Right atrium auricular region (tissue), 2 donors: ENCODE data around the gene USH1C. TPM values are rescaled to one million over a fixed set of nuclear protein-coding genes. Genes with fewer than 3 reads are reported as not detected.

ENCODE experiments used
- DNase-seq: peaks from one replicate; pipeline ENCODE4 v3.0.0-alpha.2; 2019; ENCODE audit warnings: low spot score
- H3K27ac ChIP-seq, 2 donors: fragments of 200-600 bp; sonication (generic); 1 replicate in 1 of 2; 2 replicates in 1 of 2; pipeline ENCODE4 v1.5.1; 2016 to 2019
- H3K27me3 ChIP-seq, 2 donors: fragments of 200-600 bp; sonication (generic); one replicate each; pipeline versions ENCODE4 v1.5.1 to v1.6.0; 2017 to 2019
- H3K36me3 ChIP-seq: fragments of 200-600 bp; sonication (generic); one replicate; pipeline ENCODE4 v1.5.1; 2016
- H3K4me1 ChIP-seq, 2 donors: fragments of 200-600 bp; sonication (generic); one replicate each; pipeline versions ENCODE4 v1.5.1 to v1.6.0; 2017 to 2019
- H3K4me3 ChIP-seq, 2 donors: fragments of 200-600 bp; sonication (generic); 1 replicate in 1 of 2; 2 replicates in 1 of 2; pipeline ENCODE4 v1.5.1; 2017 to 2019; ENCODE audit warnings: mild to moderate bottlenecking in 1 of 2, moderate library complexity in 1 of 2
- H3K9me3 ChIP-seq, 2 donors: fragments of 200-600 bp; sonication (generic); one replicate each; pipeline ENCODE4 v1.5.1; 2019
- total RNA-seq, 2 donors: library from RNA; depleted of rRNA; stranded (reverse); fragments of >200 nt; gene quantifications; one replicate each; pipeline ENCODE4 v1.1.0, GENCODE V29; 2016
- TF ChIP-seq, protein P1 (sequence below), 2 donors: fragments of 200-600 bp; sonication (generic); IDR thresholded peaks; one replicate each; pipeline ENCODE4 v1.5.1; 2019; ENCODE audit warnings: antibody characterized with exemption in 2 of 2

Gene USH1C
- total RNA-seq, 2 donors from 2014 or later: not detected

DNA sequence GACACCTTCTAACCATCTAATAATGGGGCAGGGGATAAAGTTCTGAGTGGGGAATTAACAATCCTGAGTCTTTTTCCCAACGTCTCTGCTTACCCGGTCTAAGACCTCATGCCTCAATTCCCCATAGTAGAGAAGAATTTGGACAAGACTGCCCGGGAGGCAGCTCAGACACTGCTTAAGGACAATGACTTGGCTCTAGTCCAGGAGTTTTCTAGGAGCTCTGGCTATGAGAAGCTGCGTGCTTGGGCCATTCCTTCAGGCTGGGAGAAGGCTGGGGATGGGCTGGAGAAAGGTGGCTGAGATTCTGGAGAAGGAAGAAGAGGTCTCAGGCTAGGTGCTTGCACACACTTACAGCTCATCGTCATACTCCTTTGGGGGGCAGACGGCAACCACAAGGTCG lies 47.8 kb downstream of the USH1C start:
- H3K36me3 ChIP-seq: no peaks in the 10 kb centered on the region
- H3K4me1 ChIP-seq: no peaks in the 10 kb centered on the region
- DNase-seq: no peak
- H3K4me3 ChIP-seq: no peak overlapping the region
- H3K27me3 ChIP-seq: no peaks in the 10 kb centered on the region
- TF ChIP-seq, protein P1, sequence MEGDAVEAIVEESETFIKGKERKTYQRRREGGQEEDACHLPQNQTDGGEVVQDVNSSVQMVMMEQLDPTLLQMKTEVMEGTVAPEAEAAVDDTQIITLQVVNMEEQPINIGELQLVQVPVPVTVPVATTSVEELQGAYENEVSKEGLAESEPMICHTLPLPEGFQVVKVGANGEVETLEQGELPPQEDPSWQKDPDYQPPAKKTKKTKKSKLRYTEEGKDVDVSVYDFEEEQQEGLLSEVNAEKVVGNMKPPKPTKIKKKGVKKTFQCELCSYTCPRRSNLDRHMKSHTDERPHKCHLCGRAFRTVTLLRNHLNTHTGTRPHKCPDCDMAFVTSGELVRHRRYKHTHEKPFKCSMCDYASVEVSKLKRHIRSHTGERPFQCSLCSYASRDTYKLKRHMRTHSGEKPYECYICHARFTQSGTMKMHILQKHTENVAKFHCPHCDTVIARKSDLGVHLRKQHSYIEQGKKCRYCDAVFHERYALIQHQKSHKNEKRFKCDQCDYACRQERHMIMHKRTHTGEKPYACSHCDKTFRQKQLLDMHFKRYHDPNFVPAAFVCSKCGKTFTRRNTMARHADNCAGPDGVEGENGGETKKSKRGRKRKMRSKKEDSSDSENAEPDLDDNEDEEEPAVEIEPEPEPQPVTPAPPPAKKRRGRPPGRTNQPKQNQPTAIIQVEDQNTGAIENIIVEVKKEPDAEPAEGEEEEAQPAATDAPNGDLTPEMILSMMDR (IDR thresholded peaks at IDR 0.05): no peak
- H3K9me3 ChIP-seq: no peaks in the 10 kb centered on the region
- no peak overlapping the region for H3K27ac ChIP-seq

DNA sequence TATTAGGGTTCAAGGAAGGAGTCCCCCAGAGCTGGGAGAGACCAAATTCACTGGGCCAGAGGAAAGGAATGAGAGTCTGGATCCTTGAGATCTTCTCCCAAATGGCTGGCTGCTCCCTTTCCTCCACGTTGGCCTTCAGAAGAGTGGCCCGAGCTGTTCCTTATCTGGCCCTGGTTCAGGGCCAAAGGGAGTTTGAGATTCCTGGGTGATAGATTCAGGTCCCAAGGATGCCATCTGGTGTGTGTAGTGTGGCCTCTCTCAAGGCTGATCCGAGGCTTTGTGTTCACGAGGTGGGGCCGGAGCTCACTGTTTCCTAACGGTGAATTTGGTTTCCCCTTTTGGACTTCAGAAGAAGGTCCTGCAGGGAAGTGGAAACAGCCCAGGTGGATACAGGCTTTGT lies 50.2 kb downstream of the USH1C start:
- H3K4me3 ChIP-seq: no peak overlapping the region
- TF ChIP-seq, protein P1 (IDR thresholded peaks at IDR 0.05): no peak
- no peaks in the 10 kb centered on the region for H3K27me3 ChIP-seq
- H3K4me1 ChIP-seq: peaks cover 0 to 16% of the 10 kb centered on the region in 2 donors
- H3K36me3 ChIP-seq: no peaks in the 10 kb centered on the region
- no peak for DNase-seq
- H3K27ac ChIP-seq: no peak overlapping the region
- H3K9me3 ChIP-seq: no peaks in the 10 kb centered on the region

GRCh38 chr11:17490938-17491337 lies 53.3 kb downstream of the USH1C start:
- no peak overlapping the region for H3K4me3 ChIP-seq
- no peaks in the 10 kb centered on the region for H3K27me3 ChIP-seq
- no peaks in the 10 kb centered on the region for H3K9me3 ChIP-seq
- no peak overlapping the region for H3K27ac ChIP-seq
- TF ChIP-seq, protein P1 (IDR thresholded peaks at IDR 0.05): no peak
- H3K4me1 ChIP-seq: peaks cover 0 to 16% of the 10 kb centered on the region in 2 donors
- H3K36me3 ChIP-seq: no peaks in the 10 kb centered on the region
- DNase-seq: no peak

- H3K4me3 ChIP-seq: no peak overlapping the region
- no peak for DNase-seq
- peaks cover 0 to 16% of the 10 kb centered on the region in 2 donors for H3K4me1 ChIP-seq
- TF ChIP-seq, protein P1 (IDR thresholded peaks at IDR 0.05): no peak
- no peaks in the 10 kb centered on the region for H3K27me3 ChIP-seq
- no peaks in the 10 kb centered on the region for H3K9me3 ChIP-seq
- no peak overlapping the region for H3K27ac ChIP-seq
- H3K36me3 ChIP-seq: no peaks in the 10 kb centered on the region
Observed at GRCh38 chr11:17490232-17490631, 54.0 kb downstream of the USH1C start.

DNA sequence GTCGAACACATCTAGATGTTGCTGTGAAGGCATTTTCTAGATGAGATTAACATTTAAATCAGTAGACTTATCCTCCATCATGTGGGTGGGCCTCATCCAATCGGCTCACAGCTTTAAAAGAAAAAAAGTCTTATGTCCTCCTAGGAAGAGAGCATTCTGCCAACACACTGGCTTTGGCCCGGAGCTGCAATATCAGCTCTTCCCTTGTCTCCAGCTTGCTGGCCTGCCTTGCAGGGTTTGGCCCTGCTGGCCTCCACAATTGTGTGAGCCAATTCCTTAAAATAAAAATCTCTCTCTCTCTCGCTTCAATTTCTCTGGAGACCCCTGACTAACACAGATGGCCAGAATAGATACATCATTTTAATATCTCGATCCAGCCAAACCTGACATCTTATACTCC lies 54.5 kb downstream of the USH1C start:
- TF ChIP-seq, protein P1 (IDR thresholded peaks at IDR 0.05): no peak
- no peaks in the 10 kb centered on the region for H3K36me3 ChIP-seq
- H3K27me3 ChIP-seq: no peaks in the 10 kb centered on the region
- peaks cover 0 to 16% of the 10 kb centered on the region in 2 donors for H3K4me1 ChIP-seq
- H3K9me3 ChIP-seq: no peaks in the 10 kb centered on the region
- DNase-seq: no peak
- no peak overlapping the region for H3K27ac ChIP-seq
- H3K4me3 ChIP-seq: no peak overlapping the region

GRCh38 chr11:17488563-17488962 lies 55.7 kb downstream of the USH1C start:
- Histone ChIP-seq H3K27me3 (no peaks in the 10 kb centered on the region), H3K4me1 (peaks cover 0 to 16% of the 10 kb centered on the region in 2 donors), H3K4me3 (no peak overlapping the region), H3K27ac (no peak overlapping the region), H3K36me3 (no peaks in the 10 kb centered on the region), H3K9me3 (no peaks in the 10 kb centered on the region)
- no peak for DNase-seq
- TF ChIP-seq, protein P1 (IDR thresholded peaks at IDR 0.05): no peak
